Spleen (tissue), 11 donors: ENCODE results near the gene SLC26A1. TPM values are rescaled to one million over a fixed set of nuclear protein-coding genes. Genes with fewer than 3 reads are reported as not detected.

ENCODE experiments used
- DNase-seq: peaks from one replicate; pipeline ENCODE4 v3.0.0-alpha.2; 2020
- H3K27ac ChIP-seq, 8 donors: fragments of 200-600 bp; sonication (generic) in 7 of 8; 1 replicate in 4 of 8; 2 replicates in 4 of 8; pipeline versions ENCODE4 v1.5.0 to v1.8.0; 2016 to 2021; ENCODE audit warnings: inconsistent platforms in 4 of 8, mild to moderate bottlenecking in 4 of 8, moderate library complexity in 1 of 8
- H3K27me3 ChIP-seq, 7 donors: fragments of 200-600 bp; sonication (generic) in 6 of 7; replicated peaks in 1 of 7; 1 replicate in 4 of 7; 2 replicates in 3 of 7; pipeline versions ENCODE4 v1.5.0 to v1.8.0; 2016 to 2021; ENCODE audit warnings: inconsistent platforms in 3 of 7, mild to moderate bottlenecking in 1 of 7
- H3K36me3 ChIP-seq, 6 donors: fragments of 200-600 bp; sonication (generic) in 5 of 6; 1 replicate in 4 of 6; 2 replicates in 2 of 6; pipeline versions ENCODE4 v1.5.0 to v1.8.0; 2016 to 2021; ENCODE audit warnings: inconsistent platforms in 2 of 6
- H3K4me1 ChIP-seq, 6 donors: fragments of 200-600 bp; sonication (generic) in 5 of 6; 1 replicate in 3 of 6; 2 replicates in 3 of 6; pipeline versions ENCODE4 v1.5.0 to v1.8.0; 2016 to 2021; ENCODE audit warnings: inconsistent platforms in 3 of 6
- H3K4me3 ChIP-seq, 8 donors: fragments of 200-600 bp; sonication (generic) in 7 of 8; 1 replicate in 4 of 8; 2 replicates in 4 of 8; pipeline versions ENCODE4 v1.5.0 to v1.8.0; 2016 to 2021; ENCODE audit warnings: inconsistent platforms in 4 of 8, mild to moderate bottlenecking in 4 of 8, moderate library complexity in 2 of 8
- H3K9me3 ChIP-seq, 8 donors: fragments of 200-600 bp; sonication (generic) in 7 of 8; 1 replicate in 4 of 8; 2 replicates in 4 of 8; pipeline versions ENCODE4 v1.5.0 to v1.8.0; 2016 to 2021; ENCODE audit warnings: inconsistent platforms in 4 of 8
- POLR2A ChIP-seq, 3 donors: fragments of 450-650 bp; IDR thresholded peaks; one replicate each; pipeline ENCODE4 v1.5.1; 2017; ENCODE audit warnings: antibody characterized with exemption in 3 of 3, mild to moderate bottlenecking in 1 of 3
- POLR2AphosphoS5 ChIP-seq, 3 donors: sonication (generic); formaldehyde crosslinking; IDR thresholded peaks; one replicate each; pipeline ENCODE4 v1.5.1; 2017; ENCODE audit warnings: antibody characterized with exemption in 3 of 3
- WGBS, 5 donors: extraction: QIAGEN DNeasy Blood & Tissue Kit in 3 of 5; methylation state at CpG; one replicate each; pipeline versions ENCODE4 v1.1.5 to v1.1.7; 2013 to 2018; 5-methylcytosine and 5-hydroxymethylcytosine counted together
- intact Hi-C: fragments of 100-400 bp; cut with DNase I; formaldehyde crosslinking; loops from one replicate; pipeline ENCODE4 v1.15.0; 2023; ENCODE audit warnings: low total_unique reads
- polyA plus RNA-seq, 3 donors: library from polyadenylated mRNA; stranded (reverse); fragments of 200-250 nt; gene quantifications; one replicate each; pipeline ENCODE4 v1.2.1, GENCODE V29; 2013
- total RNA-seq, 7 donors: library from RNA; depleted of rRNA in 3 of 7; stranded (reverse); fragments of >200 nt in 3 of 7; fragmentation: NEBNext Ultra II Directional in 4 of 7; extraction: Animal tissue kit (Norgen Biotek cat#: 25700) in 4 of 7; gene quantifications; one replicate each; pipeline versions ENCODE4 v1.1.0 to v1.2.1, GENCODE V29; 2016 to 2021
- TF ChIP-seq, protein P1 (sequence below), 11 experiments: fragments of 200-600 bp in 7 of 11; fragments of 450-650 bp in 4 of 11; sonication (generic) in 4 of 11; IDR thresholded peaks in 8 of 11; conservative IDR thresholded peaks in 3 of 11; 1 replicate in 7 of 11; 2 replicates in 4 of 11; pipeline versions ENCODE4 v1.4.0 to v1.8.0; 2016 to 2021; ENCODE audit warnings: antibody characterized with exemption in 11 of 11, inconsistent platforms in 4 of 11, mild to moderate bottlenecking in 1 of 11
- donor health status: healthy with polysubstance abuse.
- donor health status: DM: no; HTN: no; CAD: no; lungs with moderate emphysema.
- donor health status: DM: no; HTN: no; CAD: no.
- donor health status: Bipolar disorder and iron deficiency.
- donor health status: healthy.
- donor health status: DM: no; HTN: no; CAD: no.
- donor health status: DM: yes; HTN: yes; CAD: no.

Gene SLC26A1
- total and polyA plus RNA-seq, 10 donors, result 0.07 to 0.68 (median 0.24) TPM; not detected in 1

DNA sequence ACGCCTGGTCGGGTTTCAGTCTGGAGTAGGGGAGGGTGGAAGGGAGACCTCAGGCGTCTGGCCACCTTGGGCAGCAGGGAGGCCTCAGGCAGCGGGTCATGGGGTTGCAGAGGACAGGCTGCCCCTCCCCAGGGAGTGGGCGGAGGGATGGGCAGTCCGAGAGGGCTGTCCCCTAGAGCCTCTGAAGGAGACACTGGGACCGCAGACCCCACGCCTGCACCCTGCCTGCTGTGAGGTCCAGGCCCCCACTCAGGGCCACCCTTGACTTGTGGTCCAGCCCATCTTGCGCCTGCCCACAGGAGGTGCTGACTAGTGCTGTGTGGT lies 34.7 kb upstream of the SLC26A1 start:
- Histone ChIP-seq H3K4me1 (peaks cover 0 to 29% (median 8%) of the 10 kb centered on the region in 6 donors), H3K27me3 (peaks cover 0 to 46% (median 38%) of the 10 kb centered on the region in 7 donors), H3K36me3 (peaks cover 0 to 26% (median 14%) of the 10 kb centered on the region in 6 donors), H3K9me3 (no peaks in the 10 kb centered on the region), H3K27ac (no peak overlapping the region), H3K4me3 (no peak overlapping the region)
- TF ChIP-seq, protein P1, sequence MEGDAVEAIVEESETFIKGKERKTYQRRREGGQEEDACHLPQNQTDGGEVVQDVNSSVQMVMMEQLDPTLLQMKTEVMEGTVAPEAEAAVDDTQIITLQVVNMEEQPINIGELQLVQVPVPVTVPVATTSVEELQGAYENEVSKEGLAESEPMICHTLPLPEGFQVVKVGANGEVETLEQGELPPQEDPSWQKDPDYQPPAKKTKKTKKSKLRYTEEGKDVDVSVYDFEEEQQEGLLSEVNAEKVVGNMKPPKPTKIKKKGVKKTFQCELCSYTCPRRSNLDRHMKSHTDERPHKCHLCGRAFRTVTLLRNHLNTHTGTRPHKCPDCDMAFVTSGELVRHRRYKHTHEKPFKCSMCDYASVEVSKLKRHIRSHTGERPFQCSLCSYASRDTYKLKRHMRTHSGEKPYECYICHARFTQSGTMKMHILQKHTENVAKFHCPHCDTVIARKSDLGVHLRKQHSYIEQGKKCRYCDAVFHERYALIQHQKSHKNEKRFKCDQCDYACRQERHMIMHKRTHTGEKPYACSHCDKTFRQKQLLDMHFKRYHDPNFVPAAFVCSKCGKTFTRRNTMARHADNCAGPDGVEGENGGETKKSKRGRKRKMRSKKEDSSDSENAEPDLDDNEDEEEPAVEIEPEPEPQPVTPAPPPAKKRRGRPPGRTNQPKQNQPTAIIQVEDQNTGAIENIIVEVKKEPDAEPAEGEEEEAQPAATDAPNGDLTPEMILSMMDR (IDR thresholded peaks at IDR 0.05 in 8 of 11, conservative IDR thresholded peaks at IDR 0.05 in 3 of 11), result no peak
- TF ChIP-seq POLR2AphosphoS5 (IDR thresholded peaks at IDR 0.05) (no peak), POLR2A (IDR thresholded peaks at IDR 0.05) (no peak)
- 37 to 71% (median 67%) methylated on average over 4 to 9 of the region's 9 CpGs for WGBS, 5 donors
- DNase-seq, result no peak
- intact Hi-C loops, result no loop called here

DNA sequence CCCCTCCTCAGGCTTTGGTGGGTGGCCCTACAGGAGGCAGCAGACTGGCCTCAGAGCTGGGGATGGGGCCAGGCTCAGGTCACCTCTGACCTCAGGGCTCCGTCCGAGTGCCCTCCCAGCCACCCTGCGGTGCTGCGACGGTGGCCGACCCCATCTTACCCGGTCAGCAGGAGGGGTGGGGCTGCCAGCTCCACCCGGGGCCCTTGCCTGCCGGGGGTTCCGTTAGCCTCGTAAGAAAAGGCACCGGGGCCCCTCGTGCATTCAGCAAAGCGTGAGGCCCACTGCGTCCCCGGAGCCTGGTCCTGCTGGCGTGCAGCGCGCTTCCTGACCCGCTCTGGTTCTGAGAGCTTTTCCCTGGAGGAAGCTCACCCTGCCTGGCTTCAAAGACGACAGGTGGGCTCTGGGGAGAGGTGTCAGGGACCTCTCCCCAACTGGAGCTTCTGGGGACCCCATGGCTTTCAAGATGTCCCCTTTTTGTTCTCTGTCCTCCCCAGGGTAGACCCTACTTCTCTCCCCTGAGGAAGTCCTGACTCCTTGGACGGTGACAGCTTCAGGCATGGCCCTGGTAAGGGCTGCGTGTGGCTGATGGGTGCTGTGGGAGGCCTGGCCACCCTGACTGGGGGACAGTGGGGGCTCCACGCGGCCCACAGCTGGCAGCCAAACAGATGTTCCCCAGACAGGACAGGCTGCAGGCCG lies 34.2 kb upstream of the SLC26A1 start:
- no peak for DNase-seq
- whole genome bisulfite sequencing, 5 donors, result 71 to 75% (median 72%) methylated on average over 13 to 26 of the region's 26 CpGs
- TF ChIP-seq POLR2A (IDR thresholded peaks at IDR 0.05), result no peak
- no peak for TF ChIP-seq POLR2AphosphoS5 (IDR thresholded peaks at IDR 0.05)
- TF ChIP-seq, protein P1 (IDR thresholded peaks at IDR 0.05 in 8 of 11, conservative IDR thresholded peaks at IDR 0.05 in 3 of 11), result no peak

DNA sequence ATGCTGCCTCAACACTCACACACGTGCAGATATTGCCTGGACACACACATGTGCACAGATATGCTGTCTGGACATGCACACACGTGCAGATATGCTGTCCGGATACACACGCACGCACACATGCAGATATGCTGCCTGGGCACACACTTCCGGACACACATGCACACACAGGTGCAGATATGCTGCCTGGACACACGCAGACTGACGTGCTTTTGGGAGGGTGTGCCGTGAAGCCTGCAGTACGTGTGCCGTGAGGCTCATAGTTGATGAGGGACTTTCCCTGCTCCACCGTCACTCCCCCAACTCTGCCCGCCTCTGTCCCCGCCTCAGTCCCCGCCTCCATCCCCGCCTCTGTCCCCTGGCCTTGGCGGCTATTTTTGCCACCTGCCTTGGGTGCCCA lies 32.9 kb upstream of the SLC26A1 start:
- 39 to 53% (median 45%) methylated on average over 17 of the region's 17 CpGs for WGBS, 5 donors
- H3K36me3 ChIP-seq, result peaks cover 0 to 26% (median 14%) of the 10 kb centered on the region in 6 donors

More for the DNA sequence above, 34.2 kb upstream of the SLC26A1 start:
- H3K9me3 ChIP-seq, result no peaks in the 10 kb centered on the region
- no peak overlapping the region for H3K4me3 ChIP-seq
- intact Hi-C loops, result no loop called here
- H3K36me3 ChIP-seq, result peaks cover 0 to 26% (median 14%) of the 10 kb centered on the region in 6 donors
- no peak overlapping the region for H3K27ac ChIP-seq
- H3K4me1 ChIP-seq, result peaks cover 0 to 32% (median 9%) of the 10 kb centered on the region in 6 donors
- peaks cover 0 to 41% (median 33%) of the 10 kb centered on the region in 7 donors for H3K27me3 ChIP-seq

More for the DNA sequence above, 32.9 kb upstream of the SLC26A1 start:
- TF ChIP-seq, protein P1 (IDR thresholded peaks at IDR 0.05 in 8 of 11, conservative IDR thresholded peaks at IDR 0.05 in 3 of 11), result no peak
- peak in 2 of 3 donors; percentile 41 to 48 for TF ChIP-seq POLR2AphosphoS5 (IDR thresholded peaks at IDR 0.05)
- no peak overlapping the region for H3K4me3 ChIP-seq
- intact Hi-C loops, result no loop called here
- H3K4me1 ChIP-seq, result peaks cover 0 to 42% (median 22%) of the 10 kb centered on the region in 6 donors
- no peaks in the 10 kb centered on the region for H3K9me3 ChIP-seq
- H3K27ac ChIP-seq, result no peak overlapping the region
- no peak for DNase-seq
- H3K27me3 ChIP-seq, result peaks cover 0 to 29% (median 23%) of the 10 kb centered on the region in 7 donors
